Measurements from ENCODE around the gene ICAM4. TPM values are rescaled to one million over a fixed set of nuclear protein-coding genes. Genes with fewer than 3 reads are reported as not detected.

The ICAM4 gene
- total and polyA plus RNA-seq, 2 of the 13 experiments (the other 11 are each of a cell fraction or from before 2014, with no cell fraction given), result 2.9 to 4.0 TPM

DNA sequence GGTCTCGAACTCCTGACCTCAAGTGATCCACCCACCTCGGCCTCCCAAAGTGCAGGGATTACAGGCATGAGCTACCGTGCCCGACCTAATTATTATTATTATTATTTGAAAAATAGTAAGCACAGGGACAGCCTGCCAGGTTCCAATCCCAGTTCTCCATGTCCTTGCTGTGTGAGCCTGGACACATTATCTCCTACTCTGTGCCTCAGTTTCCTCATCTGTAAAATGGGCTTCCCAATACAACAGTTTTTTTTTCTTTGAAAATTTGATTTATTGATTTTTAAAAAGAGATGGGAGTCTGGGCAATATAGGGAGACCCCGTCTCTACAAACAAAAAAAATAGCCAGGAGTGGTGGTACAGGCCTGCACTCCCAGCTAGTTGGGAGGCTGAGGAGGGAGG, 19.6 kb downstream of the ICAM4 start:
- H3K9ac ChIP-seq (ENCODE audit: insufficient read depth, low read depth, low read length), result no peak overlapping the region
- POLR2A ChIA-PET, result no interaction called here
- no peak overlapping the region for H3K4me2 ChIP-seq (ENCODE audit: low read depth, low read length)
- no peaks in the 10 kb centered on the region for H4K20me1 ChIP-seq (ENCODE audit: insufficient read depth, low read length)
- DNase-seq (ENCODE audit: low spot score) (no peak), FAIRE-seq (no peak), ATAC-seq (no peak)
- peaks cover 0 to 5% of the 10 kb centered on the region in 2 experiments; a peak in 1 of 5 replicates for H3K36me3 ChIP-seq (replicated peaks in 1 of 2; ENCODE audit: control insufficient read depth in 1 of 2, insufficient read depth in 2 of 2, low read length in 2 of 2)
- TF ChIP-seq DRAP1 (CRISPR knock-in tag; IDR thresholded peaks at IDR 0.05) (no peak), ZNF629 (CRISPR knock-in tag; conservative IDR thresholded peaks at IDR 0.05) (peak; percentile 77)
- no peaks in the 10 kb centered on the region for H3K9me3 ChIP-seq (ENCODE audit: low read length)
- 96% methylated on average over 5 of the region's 5 CpGs for WGBS (ENCODE audit: low lambda C conversion rate)
- no TSS peak for BruUV-seq (replicated peaks)
- H3K27ac ChIP-seq (ENCODE audit: extremely low read length, insufficient read depth, low read length), result no peak overlapping the region
- H2AFZ ChIP-seq (ENCODE audit: low read length), result no peak overlapping the region
- H3K4me1 ChIP-seq (ENCODE audit: insufficient read depth, low read length), result peaks cover 4% of the 10 kb centered on the region; the same call in 1 of the 2 replicates
- H3K79me2 ChIP-seq (ENCODE audit: insufficient read depth, low read length), result no peaks in the 10 kb centered on the region
- in situ Hi-C loops (cut with HindIII; ENCODE audit: extremely low pct_ligation_motif_present, low pct_unique_long_range_greater_than_20kb), result no loop called here
- H3K4me3 ChIP-seq (replicated peaks in 1 of 3; ENCODE audit: insufficient read depth in 1 of 3, low read depth in 2 of 3, low read length in 3 of 3), result no peak overlapping the region
- H3K27me3 ChIP-seq (ENCODE audit: control insufficient read depth in 1 of 2, insufficient read depth in 2 of 2, low read length in 2 of 2), result no peaks in the 10 kb centered on the region; a peak in 1 of 5 replicates
- intact Hi-C loops (cut with micrococcal nuclease; ENCODE audit: unreplicated experiment), result no loop called here
- CTCF ChIA-PET (ENCODE audit: low intra/inter-chr PET ratio, low total read pairs), result no interaction called here

- CTCF ChIA-PET (ENCODE audit: low intra/inter-chr PET ratio, low total read pairs), result no interaction called here
Measured at GRCh38 chr19:10309423-10309822, 22.7 kb downstream of the ICAM4 start, which contains the start of gene ZGLP1. Gene ZGLP1, minus strand, starts transcription at chr19:10309815.

More at GRCh38 chr19:10309423-10309822, 22.7 kb downstream of the ICAM4 start, which contains the start of gene ZGLP1:
- in situ Hi-C loops (cut with HindIII; ENCODE audit: extremely low pct_ligation_motif_present, low pct_unique_long_range_greater_than_20kb), result no loop called here
- Histone ChIP-seq H3K9ac (ENCODE audit: insufficient read depth, low read depth, low read length) (no peak within 1 kb of the TSS), H3K27ac (ENCODE audit: extremely low read length, insufficient read depth, low read length) (no peak within 1 kb of the TSS), H4K20me1 (ENCODE audit: insufficient read depth, low read length) (no peaks in the 10 kb centered on the region), H3K36me3 (replicated peaks in 1 of 2; ENCODE audit: control insufficient read depth in 1 of 2, insufficient read depth in 2 of 2, low read length in 2 of 2) (peaks cover 0 to 5% of the 10 kb centered on the region in 2 experiments; a peak in 1 of 5 replicates), H3K4me3 (replicated peaks in 1 of 3; ENCODE audit: insufficient read depth in 1 of 3, low read depth in 2 of 3, low read length in 3 of 3) (no peak within 1 kb of the TSS), H2AFZ (ENCODE audit: low read length) (no peak within 1 kb of the TSS), H3K79me2 (ENCODE audit: insufficient read depth, low read length) (peaks cover under 1% of the 10 kb centered on the region), H3K4me2 (ENCODE audit: low read depth, low read length) (no peak within 1 kb of the TSS), H3K4me1 (ENCODE audit: insufficient read depth, low read length) (peaks cover 3% of the 10 kb centered on the region), H3K27me3 (ENCODE audit: control insufficient read depth in 1 of 2, insufficient read depth in 2 of 2, low read length in 2 of 2) (no peaks in the 10 kb centered on the region; a peak in 1 of 5 replicates), H3K9me3 (ENCODE audit: low read length) (no peaks in the 10 kb centered on the region)
- POLR2A ChIA-PET, result interaction anchor here (0.8 to 1.4 kb wide), 2 partner anchors 10 to 25 kb away, joined by 3 to 4 read pairs; no protein-coding TSS in a partner anchor
- no peak for DNase-seq (ENCODE audit: low spot score)
- no peak for TF ChIP-seq ZHX2 (IDR thresholded peaks at IDR 0.05; ENCODE audit: low read depth)
- TF ChIP-seq ZHX2 (CRISPR knock-in tag; IDR thresholded peaks at IDR 0.05; ENCODE audit: borderline replicate concordance), result no peak
- TF ChIP-seq AGO2 (optimal IDR thresholded peaks at IDR 0.05; ENCODE audit: low read depth, low read length), result peak; percentile 73
- TF ChIP-seq FOXA3 (CRISPR knock-in tag; IDR thresholded peaks at IDR 0.05), result no peak
- TF ChIP-seq MAZ (IDR thresholded peaks at IDR 0.05; ENCODE audit: borderline replicate concordance, low read depth, low read length), result no peak
- TF ChIP-seq MAZ (CRISPR knock-in tag; IDR thresholded peaks at IDR 0.05; ENCODE audit: low read depth), result no peak
- no peak for TF ChIP-seq MEIS2 (CRISPR knock-in tag; IDR thresholded peaks at IDR 0.05)
- intact Hi-C loops (cut with micrococcal nuclease; ENCODE audit: unreplicated experiment), result no loop called here
- 92% methylated on average over 16 of the region's 24 CpGs for WGBS (ENCODE audit: low lambda C conversion rate)
- FAIRE-seq, result no peak
- BruUV-seq (replicated peaks), result no TSS peak
- no peak for ATAC-seq
